HepG2 (cell line): Measurements from ENCODE around the gene CAMTA2. TPM values are rescaled to one million over a fixed set of nuclear protein-coding genes. Genes with fewer than 3 reads are reported as not detected.

Source experiments
- ATAC-seq: fragments of 200-7000 bp; cut with Tn5 transposase; 3 replicates; pipeline ENCODE4 v1.9.1; 2020; ENCODE audit warnings: mild to moderate bottlenecking, moderate library complexity
- BruUV-seq: library from RNA; stranded (reverse); fragments of 400-500 nt; replicated peaks from 2 replicates; lab custom pipeline; 2021; lab: Mats Ljungman, UMichigan
- CTCF ChIA-PET: fragments of 300-600 bp; formaldehyde crosslinking; extraction: SDS; loops from one replicate; lab custom pipeline; 2021; ENCODE audit warnings: low total read pairs, inconsistent platforms, low intra/inter-chr PET ratio; lab: Yijun Ruan, JAX
- POLR2A ChIA-PET: fragments of 350-600 bp; sonication (Branson Sonifier 250); formaldehyde crosslinking; loops from one replicate; lab custom pipeline; 2020; ENCODE audit warnings: antibody characterized with exemption, inconsistent platforms; lab: Yijun Ruan, JAX
- DNase-seq: peaks from one replicate; pipeline ENCODE4 v3.0.0-alpha.2; 2015; ENCODE audit warnings: low spot score
- FAIRE-seq: peaks from 3 replicates; lab custom pipeline; 2011; peaks lifted over from hg19 to GRCh38; lab: Jason Lieb, UNC
- H2AFZ ChIP-seq: one replicate; pipeline ENCODE4 v1.6.1; 2011; ENCODE audit warnings: low read length, inconsistent platforms
- H3K27ac ChIP-seq: fragments of 300-600 bp; 3 replicates; pipeline ENCODE4 v1.8.0; 2011; ENCODE audit warnings: mixed run types, mild to moderate bottlenecking, mixed read lengths, low read length, inconsistent platforms; ENCODE audit not compliant: insufficient read depth; ENCODE audit errors: extremely low read length
- H3K27me3 ChIP-seq, 2 experiments: fragments of 200-600 bp in 1 of 2; 2 replicates in 1 of 2; 3 replicates in 1 of 2; pipeline versions ENCODE4 v1.6.0 to v1.8.0; 2011; ENCODE audit warnings: low read length in 2 of 2, mild to moderate bottlenecking in 2 of 2, moderate library complexity in 2 of 2, inconsistent platforms in 1 of 2; ENCODE audit not compliant: insufficient read depth in 2 of 2, control insufficient read depth in 1 of 2
- H3K36me3 ChIP-seq, 2 experiments: fragments of 200-600 bp in 1 of 2; replicated peaks in 1 of 2; 2 replicates in 1 of 2; 3 replicates in 1 of 2; pipeline versions ENCODE4 v1.5.1 to v1.8.0; 2011; ENCODE audit warnings: low read length in 2 of 2, inconsistent platforms in 1 of 2; ENCODE audit not compliant: insufficient read depth in 2 of 2, control insufficient read depth in 1 of 2
- H3K4me1 ChIP-seq: 2 replicates; pipeline ENCODE4 v1.5.1; 2012; ENCODE audit warnings: low read length, inconsistent platforms; ENCODE audit not compliant: insufficient read depth
- H3K4me2 ChIP-seq: 2 replicates; pipeline ENCODE4 v1.6.0; 2011; ENCODE audit warnings: low read depth, low read length, inconsistent platforms
- H3K4me3 ChIP-seq, 3 experiments: fragments of 200-600 bp in 1 of 3; sonication (generic), shearing (Covaris generic) in 1 of 3; replicated peaks in 1 of 3; 2 replicates each; pipeline ENCODE4 v1.5.1; 2011 to 2016; ENCODE audit warnings: low read length in 3 of 3, inconsistent platforms in 2 of 3, low read depth in 2 of 3, mild to moderate bottlenecking in 2 of 3, control low read depth in 1 of 3, mixed read lengths in 1 of 3; ENCODE audit not compliant: insufficient read depth in 1 of 3
- H3K79me2 ChIP-seq: one replicate; pipeline ENCODE4 v1.6.1; 2011; ENCODE audit warnings: low read length, inconsistent platforms; ENCODE audit not compliant: insufficient read depth
- H3K9ac ChIP-seq: 2 replicates; pipeline ENCODE4 v1.6.0; 2011; ENCODE audit warnings: mild to moderate bottlenecking, low read depth, low read length, inconsistent platforms; ENCODE audit not compliant: insufficient read depth
- H3K9me3 ChIP-seq: 2 replicates; pipeline ENCODE4 v1.5.1; 2012; ENCODE audit warnings: mild to moderate bottlenecking, low read length
- H4K20me1 ChIP-seq: 2 replicates; pipeline ENCODE4 v1.6.0; 2011; ENCODE audit warnings: inconsistent platforms, mild to moderate bottlenecking, low read length, moderate library complexity; ENCODE audit not compliant: insufficient read depth
- ATAD3A ChIP-seq: sonication (generic); formaldehyde crosslinking; IDR thresholded peaks from 2 replicates; pipeline ENCODE4 v1.4.0; 2020; ENCODE audit warnings: missing genetic modification reagents
- HMG20A ChIP-seq: IDR thresholded peaks from 2 replicates; pipeline ENCODE4 v1.6.1; 2016; ENCODE audit warnings: borderline replicate concordance
- HOXA3 ChIP-seq: sonication (generic); formaldehyde crosslinking; IDR thresholded peaks from 2 replicates; pipeline ENCODE4 v1.5.0; 2020; ENCODE audit warnings: missing genetic modification reagents
- MED8 ChIP-seq: sonication (generic); formaldehyde crosslinking; IDR thresholded peaks from 2 replicates; pipeline ENCODE4 v1.8.1; 2023; ENCODE audit warnings: mild to moderate bottlenecking, missing genetic modification reagents; ENCODE audit not compliant: insufficient replicate concordance
- NFE2L1 ChIP-seq: sonication (generic); formaldehyde crosslinking; IDR thresholded peaks from 2 replicates; pipeline ENCODE4 v1.4.0; 2020; ENCODE audit warnings: missing genetic modification reagents, mild to moderate bottlenecking, borderline replicate concordance
- NFKB2 ChIP-seq: sonication (generic); formaldehyde crosslinking; IDR thresholded peaks from 2 replicates; pipeline ENCODE4 v1.4.0; 2020; ENCODE audit warnings: missing genetic modification reagents, borderline replicate concordance
- YY1 ChIP-seq: IDR thresholded peaks from 2 replicates; pipeline ENCODE4 v1.6.1; 2011; ENCODE audit warnings: low read length, low read depth, moderate library complexity, mild to moderate bottlenecking; ENCODE audit not compliant: insufficient read depth, insufficient replicate concordance
- ZNF567 ChIP-seq: sonication (generic); formaldehyde crosslinking; IDR thresholded peaks from 2 replicates; pipeline ENCODE4 v1.8.1; 2023; ENCODE audit warnings: mild to moderate bottlenecking, missing genetic modification reagents, borderline replicate concordance
- ZNF7 ChIP-seq: IDR thresholded peaks from 2 replicates; pipeline ENCODE4 v1.6.1; 2016; ENCODE audit warnings: missing biosample characterization, missing genetic modification reagents
- ZNF784 ChIP-seq: sonication (generic); formaldehyde crosslinking; IDR thresholded peaks from 2 replicates; pipeline ENCODE4 v1.5.1; 2020; ENCODE audit warnings: missing genetic modification reagents, mild to moderate bottlenecking, borderline replicate concordance
- ZNF788 ChIP-seq: sonication (generic); formaldehyde crosslinking; IDR thresholded peaks from 2 replicates; pipeline ENCODE4 v1.5.0; 2020; ENCODE audit warnings: mild to moderate bottlenecking, missing genetic modification reagents, borderline replicate concordance
- whole genome bisulfite sequencing: methylation state at CpG from one replicate; pipeline ENCODE4 v1.1.6; 2017; ENCODE audit warnings: low lambda C conversion rate; 5-methylcytosine and 5-hydroxymethylcytosine counted together
- in situ Hi-C: cut with HindIII; loops from 2 replicates; pipeline ENCODE4 v1.10.0; 2017; ENCODE audit warnings: low pct_unique_long_range_greater_than_20kb; ENCODE audit not compliant: extremely low pct_ligation_motif_present
- intact Hi-C: fragments of 100-400 bp; cut with micrococcal nuclease; formaldehyde crosslinking; loops from one replicate; pipeline ENCODE4 v1.10.0; 2022; ENCODE audit not compliant: unreplicated experiment
- polyA plus RNA-seq, 8 experiments: library from polyadenylated mRNA; depleted of rRNA in 3 of 8; stranded (reverse) in 7 of 8; unstranded in 1 of 8; fragments of >200 nt; fragmentation: Illumina TruSeq in 4 of 8; extraction: Trizol in 4 of 8; gene quantifications; 2 replicates each; pipeline versions ENCODE4 v1.2.1 to v1.2.3, GENCODE V29; 2011 to 2016; ENCODE audit warnings: low read depth in 4 of 8, missing spikeins in 1 of 8, mixed read lengths in 1 of 8; ENCODE audit not compliant: insufficient read depth in 1 of 8
- total RNA-seq, 5 experiments: library from RNA; depleted of rRNA; stranded (reverse); fragments of >200 nt; fragmentation: Illumina TruSeq; extraction: Trizol; gene quantifications; 2 replicates each; pipeline ENCODE4 v1.2.3, GENCODE V29; 2016; ENCODE audit warnings: low read depth in 1 of 5
- TF ChIP-seq, protein P1 (sequence below): sonication (generic); formaldehyde crosslinking; IDR thresholded peaks from 2 replicates; pipeline ENCODE4 v1.4.0; 2020; ENCODE audit warnings: missing genetic modification reagents
- TF ChIP-seq, protein P2 (sequence below): sonication (generic); formaldehyde crosslinking; IDR thresholded peaks from 2 replicates; pipeline ENCODE4 v1.5.0; 2020; ENCODE audit warnings: mild to moderate bottlenecking, low read depth, missing genetic modification reagents, borderline replicate concordance
- TF ChIP-seq, protein P3 (sequence below): sonication (generic); formaldehyde crosslinking; IDR thresholded peaks from 2 replicates; pipeline ENCODE4 v1.4.0; 2020; ENCODE audit warnings: missing genetic modification reagents

CAMTA2 gene
- total and polyA plus RNA-seq, 2 of the 13 experiments (the other 11 are each of a cell fraction or from before 2014, with no cell fraction given) = 4.1 to 7.1 TPM

GRCh38 chr17:4998027-4998731, 10.7 kb upstream of the CAMTA2 start (continued):
- TF ChIP-seq YY1 (peak; percentile 50), NFE2L1 (CRISPR knock-in tag) (peak; percentile 53; the same call in 1 of the 2 replicates), HOXA3 (0 out of 2 replicates have a peak, but pooled peaks have one; percentile 3)

- no peak within 1 kb of the TSS for H2AFZ ChIP-seq
- DNase-seq (peak; percentile 77), FAIRE-seq (peak; percentile 18), ATAC-seq (peak; percentile 78)
- peak within 1 kb of the TSS; percentile 93 for H3K27ac ChIP-seq
- H4K20me1 ChIP-seq = no peaks in the 10 kb centered on the region
- H3K4me3 ChIP-seq = peak within 1 kb of the TSS; percentile 91 to 93 (median 92)
- H3K9me3 ChIP-seq = no peaks in the 10 kb centered on the region
- TSS peak; percentile 43 for BruUV-seq
- H3K9ac ChIP-seq = peak within 1 kb of the TSS; percentile 92
- POLR2A ChIA-PET = interaction anchor here (0.8 to 5.1 kb wide), 17 partner anchors 9 to 201 kb away, joined by 3 to 74 read pairs (median 7); partner anchors contain the start of genes CAMTA2, PFN1, PSMB6 and RNF167
- WGBS = no CpG with 5 or more reads among the region's 93 CpGs
- no peaks in the 10 kb centered on the region; a peak in 1 of 5 replicates for H3K27me3 ChIP-seq
- peaks cover 4 to 20% of the 10 kb centered on the region in 2 experiments for H3K36me3 ChIP-seq
- H3K79me2 ChIP-seq = peaks cover 26% of the 10 kb centered on the region
- in situ Hi-C loops = no loop called here
- CTCF ChIA-PET = no interaction called here
- peaks cover 28% of the 10 kb centered on the region for H3K4me1 ChIP-seq
- intact Hi-C loops = no loop called here
- H3K4me2 ChIP-seq = peak within 1 kb of the TSS; percentile 89
- TF ChIP-seq NFKB2 (peak; percentile 92; the same call in 1 of the 2 replicates), ZNF567 (CRISPR knock-in tag) (no peak), ZNF788 (CRISPR knock-in tag) (peak; percentile 72; the same call in 1 of the 2 replicates), HMG20A (CRISPR knock-in tag) (no peak), ATAD3A (no peak), MED8 (CRISPR knock-in tag) (no peak), ZNF784 (peak; percentile 84; the same call in 1 of the 2 replicates), ZNF7 (CRISPR knock-in tag) (no peak)
- TF ChIP-seq, protein P1, sequence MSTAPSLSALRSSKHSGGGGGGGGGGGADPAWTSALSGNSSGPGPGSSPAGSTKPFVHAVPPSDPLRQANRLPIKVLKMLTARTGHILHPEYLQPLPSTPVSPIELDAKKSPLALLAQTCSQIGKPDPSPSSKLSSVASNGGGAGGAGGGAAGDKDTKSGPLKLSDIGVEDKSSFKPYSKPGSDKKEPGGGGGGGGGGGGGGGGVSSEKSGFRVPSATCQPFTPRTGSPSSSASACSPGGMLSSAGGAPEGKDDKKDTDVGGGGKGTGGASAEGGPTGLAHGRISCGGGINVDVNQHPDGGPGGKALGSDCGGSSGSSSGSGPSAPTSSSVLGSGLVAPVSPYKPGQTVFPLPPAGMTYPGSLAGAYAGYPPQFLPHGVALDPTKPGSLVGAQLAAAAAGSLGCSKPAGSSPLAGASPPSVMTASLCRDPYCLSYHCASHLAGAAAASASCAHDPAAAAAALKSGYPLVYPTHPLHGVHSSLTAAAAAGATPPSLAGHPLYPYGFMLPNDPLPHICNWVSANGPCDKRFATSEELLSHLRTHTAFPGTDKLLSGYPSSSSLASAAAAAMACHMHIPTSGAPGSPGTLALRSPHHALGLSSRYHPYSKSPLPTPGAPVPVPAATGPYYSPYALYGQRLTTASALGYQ (CRISPR knock-in tag) = no peak
- TF ChIP-seq, protein P2, sequence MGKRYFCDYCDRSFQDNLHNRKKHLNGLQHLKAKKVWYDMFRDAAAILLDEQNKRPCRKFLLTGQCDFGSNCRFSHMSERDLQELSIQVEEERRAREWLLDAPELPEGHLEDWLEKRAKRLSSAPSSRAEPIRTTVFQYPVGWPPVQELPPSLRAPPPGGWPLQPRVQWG (CRISPR knock-in tag) = no peak
- TF ChIP-seq, protein P3, sequence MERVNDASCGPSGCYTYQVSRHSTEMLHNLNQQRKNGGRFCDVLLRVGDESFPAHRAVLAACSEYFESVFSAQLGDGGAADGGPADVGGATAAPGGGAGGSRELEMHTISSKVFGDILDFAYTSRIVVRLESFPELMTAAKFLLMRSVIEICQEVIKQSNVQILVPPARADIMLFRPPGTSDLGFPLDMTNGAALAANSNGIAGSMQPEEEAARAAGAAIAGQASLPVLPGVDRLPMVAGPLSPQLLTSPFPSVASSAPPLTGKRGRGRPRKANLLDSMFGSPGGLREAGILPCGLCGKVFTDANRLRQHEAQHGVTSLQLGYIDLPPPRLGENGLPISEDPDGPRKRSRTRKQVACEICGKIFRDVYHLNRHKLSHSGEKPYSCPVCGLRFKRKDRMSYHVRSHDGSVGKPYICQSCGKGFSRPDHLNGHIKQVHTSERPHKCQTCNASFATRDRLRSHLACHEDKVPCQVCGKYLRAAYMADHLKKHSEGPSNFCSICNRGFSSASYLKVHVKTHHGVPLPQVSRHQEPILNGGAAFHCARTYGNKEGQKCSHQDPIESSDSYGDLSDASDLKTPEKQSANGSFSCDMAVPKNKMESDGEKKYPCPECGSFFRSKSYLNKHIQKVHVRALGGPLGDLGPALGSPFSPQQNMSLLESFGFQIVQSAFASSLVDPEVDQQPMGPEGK (CRISPR knock-in tag) = peak; percentile 83; the same call in 1 of the 2 replicates
These were observed 10.0 kb upstream of the CAMTA2 start, which contains the start of the genes INCA1 and KIF1C for GRCh38 chr17:4997302-4998026. Gene INCA1, minus strand, starts transcription at chr17:4997522. Its CDS starts 3,085 bp downstream, at chr17:4994437. Gene KIF1C, plus strand, starts transcription at chr17:4997950. Its CDS starts 2,297 bp downstream, at chr17:5000247.
